Mucosa of descending colon (tissue), 3 donors: ENCODE results near the gene USP10. TPM values are rescaled to one million over a fixed set of nuclear protein-coding genes. Genes with fewer than 3 reads are reported as not detected.

Experiments used
- ATAC-seq: fragments of 200-7000 bp; cut with Tn5 transposase; one replicate; pipeline ENCODE4 v1.9.1; 2020; ENCODE audit warnings: mild to moderate bottlenecking, moderate library complexity
- DNase-seq, 3 donors: peaks; one replicate each; pipeline ENCODE4 v3.0.0-alpha.2; 2020
- H3K36me3 ChIP-seq: fragments of 200-600 bp; one replicate; pipeline ENCODE4 v1.8.0; 2021; ENCODE audit warnings: low read depth, mild to moderate bottlenecking
- H3K4me1 ChIP-seq: fragments of 200-600 bp; one replicate; pipeline ENCODE4 v1.8.0; 2021; ENCODE audit warnings: low read depth, mild to moderate bottlenecking
- H3K4me3 ChIP-seq: fragments of 200-600 bp; one replicate; pipeline ENCODE4 v1.8.0; 2021; ENCODE audit warnings: mild to moderate bottlenecking
- H3K9me3 ChIP-seq: fragments of 200-600 bp; one replicate; pipeline ENCODE4 v1.8.0; 2021; ENCODE audit warnings: mild to moderate bottlenecking
- CTCF ChIP-seq: fragments of 200-600 bp; IDR thresholded peaks from one replicate; pipeline ENCODE4 v1.8.0; 2022; ENCODE audit warnings: antibody characterized with exemption, mild to moderate bottlenecking
- intact Hi-C, 2 donors: fragments of 100-400 bp; cut with DNase I in 1 of 2; cut with micrococcal nuclease in 1 of 2; formaldehyde crosslinking; loops; one replicate each; pipeline versions ENCODE4 v1.11.0 to v1.11.1; 2022; cut with DNase I, micrococcal nuclease
- total RNA-seq, 3 donors: library from RNA; stranded (reverse); fragmentation: NEBNext Ultra II Directional in 2 of 3; extraction: Animal tissue kit (Norgen Biotek cat#: 25700) in 2 of 3; gene quantifications; one replicate each; pipeline versions ENCODE4 v1.2.1 to v1.2.4, GENCODE V29; 2021 to 2023
- donor health status: DM: no; HTN: no; CAD: no; lungs with moderate emphysema.
- donor health status: DM: no; HTN: no; CAD: no.
- donor health status: DM: no; HTN: yes; CAD: no.

USP10 gene
- total RNA-seq, 3 donors from 2014 or later = 65.1 to 76.9 (median 72.4) TPM

GRCh38 chr16:84739349-84740124 lies 39.7 kb downstream of the USP10 start:
- Histone ChIP-seq H3K4me3 (no peak overlapping the region), H3K36me3 (no peaks in the 10 kb centered on the region), H3K9me3 (no peaks in the 10 kb centered on the region), H3K4me1 (peaks cover 41% of the 10 kb centered on the region)
- DNase-seq (no peak), ATAC-seq (no peak)
- intact Hi-C loops = no loop called here
- TF ChIP-seq CTCF = no peak

- ATAC-seq (no peak), DNase-seq (no peak)
- Histone ChIP-seq H3K36me3 (no peaks in the 10 kb centered on the region), H3K4me3 (no peak overlapping the region), H3K4me1 (peaks cover 36% of the 10 kb centered on the region), H3K9me3 (no peaks in the 10 kb centered on the region)
- intact Hi-C loops = no loop called here
- no peak for TF ChIP-seq CTCF
Measured at GRCh38 chr16:84740596-84741116, 40.9 kb downstream of the USP10 start.

- no peaks in the 10 kb centered on the region for H3K36me3 ChIP-seq
- DNase-seq (no peak), ATAC-seq (no peak)
- intact Hi-C loops = no loop called here
- TF ChIP-seq CTCF = no peak
- H3K4me3 ChIP-seq = no peak overlapping the region
- peaks cover 30% of the 10 kb centered on the region for H3K4me1 ChIP-seq
- no peaks in the 10 kb centered on the region for H3K9me3 ChIP-seq
Measured at GRCh38 chr16:84741340-84741830, 41.6 kb downstream of the USP10 start.

- Histone ChIP-seq H3K9me3 (no peaks in the 10 kb centered on the region), H3K4me3 (no peak overlapping the region), H3K4me1 (peaks cover 17% of the 10 kb centered on the region), H3K36me3 (no peaks in the 10 kb centered on the region)
- DNase-seq (no peak), ATAC-seq (no peak)
- intact Hi-C loops = no loop called here
- no peak for TF ChIP-seq CTCF
Measured at GRCh38 chr16:84742641-84743092, 42.9 kb downstream of the USP10 start.

- DNase-seq (no peak), ATAC-seq (no peak)
- Histone ChIP-seq H3K4me3 (no peak overlapping the region), H3K4me1 (peaks cover 3% of the 10 kb centered on the region), H3K9me3 (no peaks in the 10 kb centered on the region), H3K36me3 (no peaks in the 10 kb centered on the region)
- no peak for TF ChIP-seq CTCF
- intact Hi-C loops = no loop called here
Measured at GRCh38 chr16:84746231-84746630, 46.4 kb downstream of the USP10 start.
